Measurements from ENCODE around the gene ZNF335.
"Not testable (repeated sequence)": the region's sequence is repeated elsewhere in the genome, so short reads cannot be mapped to it uniquely, and the experiment has no call there.

ZNF335 gene

DNA sequence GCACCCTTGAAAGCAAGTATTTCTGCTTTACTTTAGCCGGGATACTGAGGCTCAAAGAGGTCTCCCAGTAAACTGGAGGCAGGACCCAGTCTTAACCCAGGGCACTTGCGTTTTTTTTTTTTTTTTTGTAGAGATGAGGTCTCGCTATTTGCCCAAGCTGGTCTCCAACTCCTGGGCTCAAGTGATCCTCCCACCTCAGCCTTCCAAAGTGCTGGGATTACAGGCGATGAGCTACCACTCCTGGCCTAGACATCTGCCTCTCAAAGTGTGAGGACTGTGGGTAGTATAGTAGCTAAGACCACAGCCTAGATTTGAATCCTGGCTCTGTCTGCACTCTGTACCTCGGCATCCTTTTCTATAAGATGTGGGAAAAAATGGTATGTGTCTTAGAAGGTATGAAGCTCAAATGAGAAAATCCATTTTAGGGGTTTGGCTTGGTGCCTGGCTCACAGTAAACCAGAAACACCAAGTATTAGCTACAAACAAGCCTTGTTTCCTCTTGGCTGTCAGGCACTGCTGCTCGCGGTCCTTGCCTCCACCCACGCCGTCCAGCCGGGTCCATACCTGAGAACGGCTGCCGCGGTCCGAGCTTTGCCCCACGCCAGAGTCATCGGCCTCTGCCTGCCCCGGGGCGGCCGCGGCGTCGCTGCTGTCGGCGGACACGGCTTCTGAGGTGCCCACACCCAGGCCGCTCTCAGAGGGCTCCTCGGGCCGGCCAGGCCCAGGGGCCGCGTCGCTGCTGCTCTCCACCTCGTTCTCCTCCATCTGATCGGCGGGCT lies 1.2 kb downstream of the ZNF335 start:
- DNase-seq (ENCODE audit: low read depth in 2 of 2) = peak in 1 of 2 experiments; percentile 1

DNA sequence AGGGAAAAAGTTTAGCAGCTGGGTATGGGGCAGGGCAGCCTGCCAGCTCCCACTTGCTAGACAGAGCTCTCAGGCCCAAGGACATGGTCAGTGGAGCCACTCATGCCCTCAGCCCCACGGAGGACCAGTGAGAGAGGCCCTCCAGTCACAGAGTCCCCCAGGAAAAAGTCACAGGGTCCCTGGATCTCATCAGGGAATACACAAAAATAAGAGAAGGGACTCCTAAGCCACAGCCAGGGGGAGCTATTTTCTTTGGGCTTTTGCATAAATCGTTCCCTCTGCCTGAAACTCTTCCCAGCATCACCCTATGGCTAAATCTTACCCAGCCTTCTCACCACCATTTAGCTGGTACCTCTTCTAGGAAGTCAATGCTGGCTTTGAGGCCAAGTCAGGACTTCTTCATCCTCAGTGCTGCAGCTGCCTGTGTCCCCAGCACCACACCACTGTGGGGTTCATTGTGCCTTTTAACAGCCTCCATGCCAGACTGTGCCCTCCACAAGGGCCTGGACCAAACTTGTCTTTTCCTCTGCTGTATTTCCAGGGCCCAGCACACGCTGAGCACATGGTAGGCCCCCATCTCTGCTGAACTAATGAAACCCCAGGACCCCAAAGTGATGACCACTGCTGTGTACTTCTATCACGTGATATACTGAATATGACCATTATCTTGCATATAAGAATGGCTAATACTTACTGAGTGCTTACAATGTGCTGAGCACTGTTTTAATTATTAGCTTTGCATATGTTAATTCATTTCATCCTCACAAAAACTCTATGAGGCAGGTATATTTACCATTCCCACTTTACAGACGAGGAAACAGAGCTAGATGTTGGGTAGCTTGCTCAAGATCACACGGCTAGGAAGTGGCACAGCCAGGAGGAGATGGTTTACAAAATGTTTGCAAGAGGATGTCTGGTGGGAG lies 2.0 kb downstream of the ZNF335 start:
- DNase-seq (ENCODE audit: low read depth in 2 of 2) = peak in 1 of 2 experiments; percentile 8

DNA sequence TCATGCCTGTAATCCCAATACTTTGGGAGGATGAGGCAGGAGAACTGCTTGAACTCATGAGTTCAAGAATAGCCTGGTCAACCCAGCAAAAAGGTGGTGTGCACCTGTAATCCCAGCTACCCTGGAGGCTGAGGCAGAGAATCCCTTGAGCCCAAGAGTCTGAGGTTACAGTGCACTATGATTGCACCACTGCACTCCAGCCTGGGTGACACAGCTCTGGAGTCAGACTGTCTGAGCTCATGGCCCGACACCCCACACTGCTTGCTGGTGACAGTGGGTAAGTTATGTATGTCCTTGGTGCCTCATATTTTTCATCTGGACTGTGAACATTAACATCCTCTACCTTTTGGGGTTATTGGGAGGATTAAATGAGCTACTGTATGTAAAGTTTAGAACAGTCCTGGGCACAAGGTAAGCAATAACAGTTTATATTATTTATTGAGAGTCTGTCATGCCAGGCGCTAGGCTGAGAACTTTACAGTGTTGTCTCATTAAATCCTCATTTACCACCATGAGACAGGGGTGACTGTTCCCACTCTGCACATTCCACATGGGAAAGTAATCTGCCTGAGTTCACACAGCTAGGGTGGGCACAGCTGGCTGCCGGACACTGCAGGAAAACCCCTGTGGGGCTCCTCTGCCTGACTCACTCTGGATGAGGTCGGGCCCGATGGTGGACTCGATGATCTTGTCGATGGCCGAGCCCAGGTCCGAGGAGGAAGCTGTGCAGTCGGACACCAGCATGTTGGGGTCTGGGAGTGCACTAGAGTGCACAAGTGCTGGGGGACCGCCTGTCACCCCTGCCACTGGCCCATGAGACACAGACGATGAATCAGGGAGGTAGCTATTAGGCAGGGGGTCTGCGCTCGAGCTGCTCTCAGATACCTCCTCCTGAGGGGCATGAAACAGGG lies 2.9 kb downstream of the ZNF335 start:
- no peak for DNase-seq (ENCODE audit: low read depth in 2 of 2)

DNA sequence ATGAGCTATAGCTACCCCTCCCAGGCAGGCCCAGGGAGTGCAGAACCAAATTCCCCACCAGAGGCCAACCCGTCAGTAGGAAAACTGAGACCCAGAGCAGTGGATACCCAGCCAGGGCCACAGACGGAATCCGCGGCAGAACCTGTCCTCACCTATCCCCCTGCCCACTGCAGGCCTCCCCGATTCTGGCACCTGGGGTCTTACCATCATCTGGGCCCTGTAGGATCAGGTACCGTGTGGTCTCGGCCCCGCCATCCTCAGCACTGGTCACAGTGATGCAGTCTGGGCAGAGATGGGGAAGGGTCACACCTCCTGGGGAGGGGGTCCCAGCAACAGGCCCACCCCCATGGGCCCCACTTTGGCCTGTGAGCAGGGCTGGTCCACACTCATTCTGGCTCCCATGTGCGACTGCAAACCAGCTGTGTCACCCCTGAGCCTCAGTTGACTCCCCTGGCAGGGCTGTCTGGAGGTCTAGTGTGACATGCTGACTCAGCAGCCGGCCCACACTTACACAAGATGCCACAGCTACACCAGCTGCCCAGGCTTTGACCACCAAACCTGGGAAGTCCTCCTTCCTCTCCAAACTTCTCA lies 3.8 kb downstream of the ZNF335 start:
- DNase-seq (ENCODE audit: low read depth in 2 of 2) = no peak

DNA sequence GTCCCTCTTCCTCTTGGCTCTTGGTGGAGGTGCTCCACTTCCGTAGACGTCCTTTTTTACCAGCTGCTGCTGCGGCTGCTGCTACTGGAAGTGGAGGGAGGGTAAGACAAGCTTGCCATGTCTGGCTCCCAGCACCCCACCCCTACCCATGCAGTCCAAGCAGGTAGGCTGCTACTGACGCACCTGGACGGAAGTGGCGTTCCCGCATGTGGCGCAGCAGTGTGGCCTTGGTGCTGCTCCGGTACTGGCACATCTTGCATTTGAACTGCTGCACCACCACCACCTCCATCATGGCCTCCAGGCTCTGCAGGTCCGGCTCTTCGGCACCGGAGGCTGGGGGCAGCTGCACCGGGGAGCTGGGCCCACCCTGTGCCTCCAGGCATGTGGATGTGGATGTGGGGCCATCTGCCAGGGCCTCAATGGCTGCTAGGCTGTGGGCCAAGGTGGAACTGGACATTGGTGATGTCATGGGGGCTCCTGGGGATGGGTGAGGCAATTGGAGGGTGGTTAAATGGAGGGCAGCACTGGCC lies 4.4 kb downstream of the ZNF335 start:
- no peak for DNase-seq (ENCODE audit: low read depth in 2 of 2)

DNA sequence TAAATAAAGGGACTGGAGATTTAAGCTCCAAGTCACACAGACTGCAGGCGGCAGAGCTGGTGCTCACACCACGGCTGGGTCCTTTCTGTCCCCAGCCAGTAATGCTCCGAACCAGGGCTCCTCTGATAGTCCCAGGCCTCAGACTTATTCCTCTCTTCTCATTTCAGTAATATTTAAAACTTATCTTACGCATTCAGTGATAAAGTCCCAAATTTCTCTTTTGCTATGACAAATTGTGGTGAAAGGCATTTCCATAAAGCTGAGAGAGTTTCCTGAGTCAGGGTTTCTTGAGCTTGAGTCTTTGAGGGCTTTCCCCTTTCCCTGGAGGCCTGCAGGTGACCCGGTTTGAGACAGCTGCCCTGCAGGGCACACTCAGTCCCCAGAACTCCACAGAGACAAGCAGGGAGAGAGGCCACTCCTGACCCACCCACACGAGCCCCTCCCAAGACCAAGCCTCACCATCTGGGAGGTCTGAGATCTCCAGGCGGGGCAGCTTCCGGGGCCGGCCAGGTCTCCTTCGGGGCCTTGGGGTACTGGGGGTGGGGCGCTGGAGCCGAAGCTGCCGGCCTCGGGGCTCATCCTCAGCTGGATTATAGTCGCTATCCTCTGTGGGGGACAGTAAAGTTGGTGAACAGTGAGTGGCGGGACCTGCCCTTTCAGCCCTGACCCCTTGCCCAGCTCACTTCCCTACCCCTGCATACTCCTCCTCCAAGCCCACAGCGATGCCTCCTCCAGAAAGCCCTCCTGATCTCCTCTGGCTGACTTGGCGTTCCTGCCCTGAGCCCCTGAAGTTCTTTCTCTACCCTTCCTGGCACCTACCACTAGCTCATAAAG lies 6.6 kb downstream of the ZNF335 start:
- DNase-seq (ENCODE audit: low read depth in 2 of 2) = no peak

DNA sequence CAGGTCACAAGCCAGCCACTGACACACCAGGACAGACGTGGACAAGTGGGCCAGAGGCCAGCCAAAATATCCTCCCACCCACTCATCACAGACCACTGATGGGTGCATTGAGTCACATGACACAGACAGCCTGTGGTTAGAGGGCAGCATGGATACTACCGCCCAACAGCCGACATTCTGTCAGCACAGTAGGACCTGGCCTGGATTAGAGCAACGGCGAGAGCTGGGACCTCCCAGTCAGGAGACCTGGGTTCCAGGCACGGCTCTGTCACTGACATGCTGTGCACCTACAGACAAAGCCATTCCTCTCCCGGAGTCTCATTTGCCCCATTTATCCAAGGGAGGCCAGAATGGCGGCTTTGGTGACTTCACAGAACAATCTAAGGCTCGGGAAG lies 8.0 kb downstream of the ZNF335 start:
- no peak for DNase-seq (ENCODE audit: low read depth in 2 of 2)

DNA sequence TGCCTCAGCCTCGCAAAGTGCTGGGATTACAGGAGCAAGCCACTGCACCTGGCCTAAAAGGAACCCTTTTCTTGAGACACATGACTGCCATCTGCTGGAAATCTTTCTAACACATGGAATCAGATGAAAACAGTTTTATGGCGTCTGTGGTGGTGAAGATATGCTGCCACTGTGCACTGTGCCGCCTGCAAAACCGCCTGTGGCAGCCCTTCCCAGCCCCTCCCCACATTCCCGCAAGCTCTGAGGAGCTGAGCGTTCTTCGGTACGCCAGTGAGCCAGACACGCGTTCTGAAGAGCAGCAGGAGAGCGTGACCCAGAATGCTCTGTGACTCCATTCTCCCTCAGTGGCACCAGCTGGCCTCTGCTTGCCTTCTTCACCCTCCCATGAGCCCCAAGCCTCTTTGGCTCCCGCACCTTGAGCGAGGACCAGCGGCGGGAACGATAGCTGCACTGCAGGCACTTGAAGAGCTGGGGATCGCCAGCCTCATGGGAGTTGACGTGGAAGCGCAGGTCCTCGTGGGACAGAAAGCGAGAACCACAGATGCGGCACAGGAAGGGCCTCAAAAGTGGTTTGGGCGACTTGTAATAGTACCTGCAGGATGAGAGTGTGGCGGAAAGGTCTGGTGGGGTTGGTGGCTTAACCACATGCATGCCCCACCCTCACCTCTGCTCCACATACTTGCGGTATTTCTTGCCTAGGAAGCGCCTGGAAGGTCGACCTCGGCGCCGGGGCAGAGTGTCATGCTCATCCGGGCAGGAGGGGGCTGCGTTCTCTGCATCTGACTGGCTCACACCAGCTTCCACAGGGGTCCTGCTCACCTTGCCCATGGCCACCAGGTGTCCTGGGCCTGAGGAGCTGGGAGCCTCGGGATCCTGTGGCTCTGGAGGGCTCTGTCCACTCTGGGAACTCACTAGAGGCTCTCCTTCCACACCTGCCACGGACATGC lies 8.7 kb downstream of the ZNF335 start:
- DNase-seq (ENCODE audit: low read depth in 2 of 2) = peak in 1 of 2 experiments; percentile 4

DNA sequence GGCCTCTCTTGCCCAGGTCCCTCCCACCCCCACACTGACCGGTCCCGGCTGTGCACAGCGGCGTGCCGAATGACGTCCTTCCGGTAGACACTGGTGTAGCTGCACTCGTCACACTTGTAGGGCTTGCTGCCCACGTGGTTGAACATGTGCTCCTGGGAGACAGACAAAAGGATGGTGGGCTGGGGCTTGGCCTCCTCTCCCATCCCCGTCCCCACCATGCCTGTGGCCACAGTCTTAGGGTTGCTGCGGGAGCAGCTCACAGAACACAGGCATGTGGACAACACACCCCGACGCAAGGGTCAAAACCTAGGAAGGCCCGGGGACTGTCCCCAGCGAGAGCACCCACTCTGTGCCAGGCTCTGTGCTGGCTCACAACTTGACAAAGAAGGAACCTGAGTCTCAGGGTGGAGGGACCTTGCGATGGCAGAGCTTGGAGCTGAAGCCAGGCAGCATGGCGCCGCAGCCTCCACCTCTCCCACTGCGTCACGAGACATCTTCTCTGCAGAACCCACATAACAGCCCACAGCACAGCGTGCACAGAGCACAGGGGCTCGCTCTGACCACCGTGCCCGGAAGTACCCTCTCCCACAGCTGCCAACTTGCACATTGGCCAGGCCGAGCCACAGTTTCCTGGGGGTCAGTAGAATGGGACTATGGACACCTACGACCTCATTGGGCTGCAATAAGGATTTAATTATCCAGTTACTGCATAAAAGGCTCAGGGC lies 9.8 kb downstream of the ZNF335 start:
- DNase-seq (ENCODE audit: low read depth in 2 of 2) = no peak

DNA sequence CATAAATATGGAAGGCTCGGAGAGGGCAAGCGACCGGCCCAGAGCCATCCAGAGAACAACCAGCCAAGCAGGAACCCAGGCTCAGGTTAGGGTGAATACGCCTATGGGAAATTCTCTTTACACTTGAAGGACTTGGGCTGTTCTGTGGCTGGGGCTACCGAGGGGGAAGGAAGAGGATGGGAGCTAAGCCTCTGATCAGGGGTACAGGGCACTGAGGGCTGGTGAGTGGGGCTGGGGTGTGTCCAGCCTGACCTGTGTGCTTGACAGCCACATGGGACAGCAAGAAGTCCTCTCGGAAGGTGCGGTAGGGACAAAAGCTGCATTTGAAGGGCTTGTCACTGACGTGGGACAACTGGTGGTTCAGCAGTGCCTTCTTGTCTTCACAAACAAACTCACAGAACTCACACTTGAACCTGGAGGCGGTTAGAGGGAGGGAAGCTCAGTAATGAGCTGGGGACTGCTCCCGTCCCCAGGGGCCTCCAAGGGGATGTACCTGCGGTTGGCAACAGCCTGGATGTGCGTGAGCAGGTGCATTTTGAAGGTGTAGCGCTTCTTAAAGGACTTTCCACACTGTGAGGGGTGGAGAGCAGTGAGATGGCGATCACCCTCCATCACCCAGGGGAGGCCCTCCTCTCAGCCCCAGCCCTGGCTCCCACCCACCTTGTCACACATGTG lies 11.9 kb downstream of the ZNF335 start:
- no peak for DNase-seq (ENCODE audit: low read depth in 2 of 2)

DNA sequence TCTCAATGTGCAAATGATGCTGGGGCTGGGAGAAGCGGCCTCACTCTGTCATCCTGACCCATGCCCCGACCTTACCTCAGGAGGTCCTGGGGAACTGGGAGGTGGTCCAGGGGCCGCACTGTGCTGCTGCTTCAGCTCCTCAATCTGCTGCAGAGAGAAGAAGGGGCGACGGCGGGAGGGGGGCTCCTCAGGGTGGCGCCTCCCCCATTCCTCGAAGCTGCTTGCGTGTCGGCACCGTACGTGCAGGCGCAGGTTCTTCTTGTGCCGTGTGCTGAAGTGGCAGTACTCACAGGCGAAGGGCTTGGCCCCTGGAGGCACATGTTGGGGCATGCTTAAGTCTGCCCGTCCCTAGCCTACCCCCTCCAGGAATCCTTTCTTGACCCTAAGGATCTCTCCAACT lies 12.9 kb downstream of the ZNF335 start:
- DNase-seq (ENCODE audit: low read depth in 2 of 2) = no peak

DNA sequence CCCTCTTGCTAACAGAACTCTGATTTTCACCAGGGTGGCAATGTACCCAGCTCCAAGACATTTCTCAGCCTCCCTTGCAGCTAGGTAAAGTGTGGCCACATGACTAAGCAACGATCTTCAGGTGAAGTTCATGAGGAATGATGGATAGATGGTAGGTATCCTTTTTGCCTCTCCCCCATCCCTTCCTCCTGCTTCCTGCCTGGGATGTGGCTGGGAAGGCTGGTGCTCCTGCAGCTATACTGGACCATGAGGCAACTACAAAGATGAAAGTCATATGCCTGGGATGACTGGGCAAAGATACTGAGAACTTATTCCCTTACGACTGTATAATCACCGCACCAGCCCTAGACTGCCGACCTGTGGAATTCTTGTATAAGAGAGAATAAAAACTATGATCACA lies 13.4 kb downstream of the ZNF335 start:
- no peak for DNase-seq (ENCODE audit: low read depth in 2 of 2)

DNA sequence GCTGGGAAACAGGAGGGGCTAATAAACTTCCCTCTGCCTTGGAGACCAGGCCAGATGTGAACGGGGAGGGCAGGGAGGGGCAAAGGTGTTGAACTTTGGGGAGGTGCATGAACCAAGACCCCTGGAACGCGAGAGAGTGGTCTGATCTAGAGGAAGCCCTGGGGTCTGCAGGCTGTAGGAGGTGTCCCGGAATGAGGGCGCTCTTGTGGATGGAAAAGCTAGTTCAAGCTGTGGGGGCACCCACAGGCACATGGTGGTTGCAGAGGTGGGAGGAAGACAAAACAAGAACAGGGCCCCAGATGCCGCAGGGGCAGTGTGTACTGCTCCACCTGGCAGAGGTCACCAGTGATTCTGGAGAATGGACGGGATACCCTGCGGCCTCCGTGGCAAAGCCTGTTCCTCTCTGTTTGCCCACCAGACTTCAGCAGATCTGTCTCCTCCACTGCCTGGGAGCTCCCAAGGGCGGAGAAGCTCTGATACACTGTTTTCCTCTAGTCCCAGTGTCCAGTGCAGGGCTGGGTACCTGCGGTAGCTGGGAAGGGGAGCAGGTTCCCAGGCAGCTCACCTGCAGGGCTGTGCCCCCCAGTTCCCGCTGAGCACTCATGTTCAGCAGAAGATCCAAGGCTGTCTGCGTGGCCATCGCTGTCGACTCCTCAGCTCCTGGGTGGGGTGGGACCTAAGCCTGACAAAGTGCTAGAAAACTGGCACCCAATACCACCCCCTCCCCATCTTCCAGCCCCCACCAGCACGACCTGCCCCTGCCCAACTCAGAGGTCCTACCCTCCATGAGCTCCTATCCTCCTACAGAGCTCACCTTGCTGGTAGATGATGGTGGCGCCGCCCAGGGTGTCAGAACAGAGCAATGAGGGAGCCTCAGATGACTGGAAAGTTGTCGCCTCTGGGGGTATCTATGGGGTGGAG lies 14.7 kb downstream of the ZNF335 start:
- DNase-seq (ENCODE audit: low read depth in 2 of 2) = no peak

DNA sequence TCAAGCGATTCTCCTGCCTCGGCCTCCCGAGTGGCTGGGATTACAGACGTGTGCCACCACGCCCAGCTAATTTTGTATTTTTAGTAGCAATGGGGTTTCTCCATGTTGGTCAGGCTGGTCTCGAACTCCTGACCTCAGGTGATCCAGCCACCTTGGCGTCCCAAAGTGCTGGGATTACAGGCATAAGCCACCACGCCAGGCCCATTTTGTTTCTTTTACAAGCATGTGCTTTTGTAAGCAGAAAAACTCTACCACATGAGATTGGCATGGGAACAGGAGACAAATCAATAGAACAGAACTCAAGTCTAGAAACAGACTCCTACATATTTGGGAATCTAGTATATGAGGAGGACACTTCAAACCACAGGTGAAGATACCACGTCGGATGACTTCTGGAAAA lies 15.7 kb downstream of the ZNF335 start:
- not testable (repeated sequence) for DNase-seq (ENCODE audit: low read depth in 2 of 2)

DNA sequence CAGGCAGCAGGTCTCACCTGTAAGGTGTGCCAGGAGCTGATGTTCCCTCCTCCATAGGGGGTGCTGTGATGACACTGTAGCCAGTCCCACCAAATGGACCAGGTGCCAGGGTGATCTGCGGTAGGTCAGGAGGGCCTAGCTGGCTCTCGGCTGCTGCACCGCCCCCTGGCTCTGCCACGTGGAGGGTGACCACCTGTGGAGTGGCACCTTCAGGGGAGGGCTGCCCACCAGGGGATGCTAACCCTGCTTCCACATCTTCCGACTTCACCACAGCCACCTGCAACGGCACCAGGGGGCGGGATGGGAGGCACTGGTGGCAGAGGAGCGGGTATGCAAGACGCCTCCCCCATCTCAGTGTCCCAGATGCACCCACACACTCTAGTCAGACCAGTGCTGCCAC lies 18.3 kb downstream of the ZNF335 start:
- no peak for DNase-seq (ENCODE audit: low read depth in 2 of 2)

DNA sequence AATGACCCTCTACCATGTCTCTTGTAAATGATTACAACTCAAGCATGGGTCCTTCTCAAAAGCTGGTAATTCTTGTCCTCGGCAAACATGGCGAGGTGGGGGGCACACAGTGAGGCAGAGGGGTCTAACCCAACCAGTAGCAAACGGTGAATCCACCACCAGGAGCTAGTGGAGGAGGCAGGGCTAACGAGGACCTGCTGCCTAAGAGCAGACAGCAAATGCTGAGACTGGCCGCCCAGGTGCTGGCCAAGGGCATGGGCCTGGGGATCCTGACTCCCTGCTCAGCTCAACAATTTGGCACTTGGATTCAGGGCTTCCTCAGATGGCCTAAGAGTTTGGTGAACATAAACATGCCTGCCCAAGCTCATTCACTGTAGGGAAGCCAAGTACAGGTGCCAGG lies 19.1 kb downstream of the ZNF335 start:
- no peak for DNase-seq (ENCODE audit: low read depth in 2 of 2)

Data from fibroblast of skin of left biceps (primary cell).